ENCODE data around the gene ILDR1. TPM values are rescaled to one million over a fixed set of nuclear protein-coding genes. Genes with fewer than 3 reads are reported as not detected.

ILDR1 gene
- total RNA-seq, 1 experiment from 2014 or later, result 2.3 TPM

DNA sequence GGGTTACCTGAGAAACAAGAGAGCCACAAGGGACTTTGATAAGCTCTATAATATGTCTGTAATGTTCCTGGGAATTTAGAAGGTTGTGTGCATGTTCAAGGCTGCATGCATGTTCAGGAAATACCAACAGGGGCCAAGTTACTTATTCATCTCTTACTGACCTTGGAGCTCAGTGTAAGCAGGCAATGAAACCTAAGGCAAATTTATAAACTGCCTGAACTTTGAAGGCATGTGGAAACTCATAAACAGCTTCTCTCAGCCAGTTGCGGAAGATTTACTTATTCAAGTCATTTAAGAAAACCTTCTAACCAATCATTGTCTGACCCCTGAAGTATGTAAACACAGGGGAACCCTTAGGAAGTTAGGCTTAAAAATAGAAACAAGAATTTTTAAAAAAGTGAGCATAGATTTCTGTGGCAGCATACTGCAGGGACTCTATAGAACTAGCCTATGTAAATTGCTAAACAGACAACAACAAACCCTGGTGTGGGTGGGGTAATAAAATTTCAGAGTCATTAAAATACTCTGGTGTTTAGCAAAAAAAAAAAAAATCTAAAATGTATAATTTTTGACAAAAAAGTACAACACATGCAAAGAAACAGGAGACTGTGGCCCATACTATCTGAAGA lies 70.6 kb downstream of the ILDR1 start:
- DNase-seq (ENCODE audit: low spot score) (no peak), ATAC-seq (no peak)
- ChIA-PET CTCF (interaction anchor here (1.0 kb wide), 1 partner anchor 10 kb away, joined by 3 read pairs; no protein-coding TSS in a partner anchor), POLR2A (no interaction called here)
- TF ChIP-seq CREB1 (CRISPR knock-in tag; IDR thresholded peaks at IDR 0.05) (no peak), KAT7 (CRISPR knock-in tag; IDR thresholded peaks at IDR 0.05; ENCODE audit: borderline replicate concordance) (no peak), ZNF396 (CRISPR knock-in tag; IDR thresholded peaks at IDR 0.05; ENCODE audit: borderline replicate concordance) (no peak), FOXJ3 (CRISPR knock-in tag; IDR thresholded peaks at IDR 0.05; ENCODE audit: borderline replicate concordance) (no peak), GABPB1 (CRISPR knock-in tag; IDR thresholded peaks at IDR 0.05) (no peak)
- no peaks in the 10 kb centered on the region for H3K27me3 Mint-ChIP-seq (ENCODE audit: low read depth)
- H3K4me1 Mint-ChIP-seq, result peaks cover 11% of the 10 kb centered on the region
- peaks cover 7% of the 10 kb centered on the region for H3K36me3 Mint-ChIP-seq
- H3K4me3 Mint-ChIP-seq, result no peak overlapping the region
- H3K9me3 Mint-ChIP-seq, result peaks cover 18% of the 10 kb centered on the region
- no peak overlapping the region for H3K27ac Mint-ChIP-seq

DNA sequence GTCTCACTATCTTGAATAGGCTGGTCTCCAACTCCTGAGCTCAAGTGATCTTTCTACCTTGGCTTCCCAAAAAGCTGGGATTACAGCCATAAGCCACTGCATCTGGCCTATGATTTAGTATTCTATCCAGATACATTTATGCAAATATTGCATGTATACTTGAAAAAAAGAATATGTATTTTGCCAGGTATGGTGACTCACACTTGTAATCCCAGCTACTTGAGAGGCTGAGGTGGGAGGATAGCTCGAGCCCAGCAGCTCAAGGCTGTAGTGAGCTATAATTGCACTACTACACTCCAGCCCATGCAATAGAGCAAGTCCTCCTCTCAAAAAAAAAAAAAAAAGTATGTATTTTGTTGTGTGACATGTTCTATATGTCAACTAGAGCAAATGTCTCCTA lies 73.4 kb downstream of the ILDR1 start:
- peaks cover 5% of the 10 kb centered on the region; the same call in 1 of the 2 replicates for H3K4me1 Mint-ChIP-seq
- H3K4me3 Mint-ChIP-seq, result no peak overlapping the region
- POLR2A ChIA-PET, result interaction anchor here (0.7 kb wide), 1 partner anchor 29 kb away, joined by 5 read pairs; no protein-coding TSS in a partner anchor
- CTCF ChIA-PET, result interaction anchor here (1.4 kb wide), 1 partner anchor 47 kb away, joined by 6 read pairs; no protein-coding TSS in a partner anchor
- ATAC-seq (no peak), DNase-seq (ENCODE audit: low spot score) (no peak)
- no peak overlapping the region for H3K27ac Mint-ChIP-seq
- H3K9me3 Mint-ChIP-seq, result peaks cover 8% of the 10 kb centered on the region
- H3K27me3 Mint-ChIP-seq (ENCODE audit: low read depth), result no peaks in the 10 kb centered on the region
- H3K36me3 Mint-ChIP-seq, result peaks cover 7% of the 10 kb centered on the region
- no peak for TF ChIP-seq OVOL2 (CRISPR knock-in tag; IDR thresholded peaks at IDR 0.05; ENCODE audit: borderline replicate concordance)
- no peak for TF ChIP-seq ARID4B (CRISPR knock-in tag; IDR thresholded peaks at IDR 0.05; ENCODE audit: borderline replicate concordance)
- TF ChIP-seq NR3C1 (CRISPR knock-in tag; conservative IDR thresholded peaks at IDR 0.05; ENCODE audit: low read depth), result no peak
- TF ChIP-seq, protein P1, sequence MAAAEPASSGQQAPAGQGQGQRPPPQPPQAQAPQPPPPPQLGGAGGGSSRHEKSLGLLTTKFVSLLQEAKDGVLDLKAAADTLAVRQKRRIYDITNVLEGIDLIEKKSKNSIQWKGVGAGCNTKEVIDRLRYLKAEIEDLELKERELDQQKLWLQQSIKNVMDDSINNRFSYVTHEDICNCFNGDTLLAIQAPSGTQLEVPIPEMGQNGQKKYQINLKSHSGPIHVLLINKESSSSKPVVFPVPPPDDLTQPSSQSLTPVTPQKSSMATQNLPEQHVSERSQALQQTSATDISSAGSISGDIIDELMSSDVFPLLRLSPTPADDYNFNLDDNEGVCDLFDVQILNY (CRISPR knock-in tag; IDR thresholded peaks at IDR 0.05), result no peak

DNA sequence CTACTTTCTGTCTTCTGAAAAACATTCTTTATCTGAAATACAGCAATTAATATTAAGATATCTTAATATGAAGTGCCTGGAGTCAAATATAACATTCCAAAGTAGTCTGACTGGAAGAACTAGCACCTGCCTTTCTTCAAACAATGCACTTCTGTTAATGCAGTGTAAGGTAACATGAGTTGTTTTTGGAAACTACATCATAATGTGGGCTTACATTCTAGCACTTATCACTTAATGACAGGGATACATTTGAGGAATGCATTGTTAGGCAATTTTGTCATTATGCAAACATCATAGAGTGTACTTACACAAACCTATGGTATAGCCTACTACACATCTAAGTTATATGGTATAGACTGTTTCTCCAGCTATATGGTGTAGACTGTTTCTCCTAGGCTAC lies 78.6 kb downstream of the ILDR1 start:
- H3K4me1 Mint-ChIP-seq, result peaks cover 33% of the 10 kb centered on the region
- DNase-seq (ENCODE audit: low spot score) (no peak), ATAC-seq (no peak)
- H3K27ac Mint-ChIP-seq, result no peak overlapping the region
- H3K27me3 Mint-ChIP-seq (ENCODE audit: low read depth), result no peaks in the 10 kb centered on the region
- ChIA-PET POLR2A (no interaction called here), CTCF (interaction anchor here (1.0 kb wide), 1 partner anchor 53 kb away, joined by 3 read pairs; no protein-coding TSS in a partner anchor)
- peaks cover 6% of the 10 kb centered on the region; the same call in 1 of the 2 replicates for H3K9me3 Mint-ChIP-seq
- no peak overlapping the region for H3K4me3 Mint-ChIP-seq
- H3K36me3 Mint-ChIP-seq, result peaks cover 10% of the 10 kb centered on the region; the same call in 1 of the 2 replicates
- TF ChIP-seq ETV6 (CRISPR knock-in tag; IDR thresholded peaks at IDR 0.05) (no peak), ZNF423 (CRISPR knock-in tag; IDR thresholded peaks at IDR 0.05) (no peak), CREM (CRISPR knock-in tag; IDR thresholded peaks at IDR 0.05) (no peak)

DNA sequence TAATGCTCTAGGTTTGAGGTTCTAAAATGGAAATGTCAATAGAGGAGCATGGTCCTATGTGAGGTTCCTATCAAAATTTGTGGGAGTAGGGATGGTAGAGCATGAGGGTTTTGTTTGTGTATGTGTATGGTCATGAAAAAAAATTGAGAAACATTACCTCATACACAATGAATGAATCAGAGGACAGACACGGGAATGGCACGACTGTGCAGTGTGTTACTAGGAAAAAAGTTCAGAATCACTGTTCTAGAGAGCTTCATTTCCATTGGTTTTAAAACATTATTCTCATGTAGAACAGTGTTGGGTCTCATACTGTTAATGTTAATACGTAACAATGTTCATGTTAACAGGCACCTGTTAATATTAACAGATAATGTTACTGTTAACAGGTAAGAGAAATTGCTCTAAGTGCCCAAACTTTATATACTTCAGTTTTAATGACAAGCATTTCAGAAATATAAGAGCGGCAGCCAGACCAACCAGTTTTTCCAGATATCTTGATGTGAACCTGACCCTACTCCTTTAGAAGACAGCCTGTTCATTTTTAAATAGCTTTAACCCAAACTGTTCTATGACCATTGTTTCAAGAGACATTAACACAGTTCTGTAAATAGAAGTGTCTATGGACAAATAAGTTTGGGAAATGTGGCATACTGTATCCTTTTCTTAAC lies 79.8 kb downstream of the ILDR1 start:
- Mint-ChIP-seq H3K4me3 (no peak overlapping the region), H3K27me3 (ENCODE audit: low read depth) (no peaks in the 10 kb centered on the region), H3K36me3 (peaks cover 13% of the 10 kb centered on the region), H3K27ac (no peak overlapping the region), H3K4me1 (peaks cover 38% of the 10 kb centered on the region), H3K9me3 (peaks cover 6% of the 10 kb centered on the region; the same call in 1 of the 2 replicates)
- ATAC-seq (no peak), DNase-seq (ENCODE audit: low spot score) (no peak)
- CTCF ChIA-PET, result no interaction called here
- TF ChIP-seq, protein P1 (CRISPR knock-in tag; IDR thresholded peaks at IDR 0.05), result no peak
- TF ChIP-seq, protein P2, sequence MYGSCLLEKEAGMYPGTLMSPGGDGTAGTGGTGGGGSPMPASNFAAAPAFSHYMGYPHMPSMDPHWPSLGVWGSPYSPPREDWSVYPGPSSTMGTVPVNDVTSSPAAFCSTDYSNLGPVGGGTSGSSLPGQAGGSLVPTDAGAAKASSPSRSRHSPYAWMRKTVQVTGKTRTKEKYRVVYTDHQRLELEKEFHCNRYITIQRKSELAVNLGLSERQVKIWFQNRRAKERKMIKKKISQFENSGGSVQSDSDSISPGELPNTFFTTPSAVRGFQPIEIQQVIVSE (CRISPR knock-in tag; IDR thresholded peaks at IDR 0.05; ENCODE audit: borderline replicate concordance), result no peak
- TF ChIP-seq ZNF671 (CRISPR knock-in tag; IDR thresholded peaks at IDR 0.05) (no peak), ZNF512 (CRISPR knock-in tag; IDR thresholded peaks at IDR 0.05; ENCODE audit: borderline replicate concordance) (no peak), FOXK1 (CRISPR knock-in tag; IDR thresholded peaks at IDR 0.05) (no peak)
- POLR2A ChIA-PET, result no interaction called here

Measured in WTC11 (cell line).